ENCODE measurements around the gene CDK4. TPM values are rescaled to one million over a fixed set of nuclear protein-coding genes. Genes with fewer than 3 reads are reported as not detected.
"Not testable (repeated sequence)": the region's sequence is repeated elsewhere in the genome, so short reads cannot be mapped to it uniquely, and the experiment has no call there.

The CDK4 gene
- total and polyA plus RNA-seq, 10 donors = 34.3 to 77.8 (median 53.3) TPM

- TF ChIP-seq CTCF (IDR thresholded peaks at IDR 0.05 in 8 of 11, conservative IDR thresholded peaks at IDR 0.05 in 3 of 11) (no peak), POLR2A (IDR thresholded peaks at IDR 0.05) (no peak), POLR2AphosphoS5 (IDR thresholded peaks at IDR 0.05) (no peak)
- Histone ChIP-seq H3K4me1 (peaks cover 0 to 51% (median 34%) of the 10 kb centered on the region in 6 donors), H3K27me3 (replicated peaks in 1 of 7) (no peaks in the 10 kb centered on the region), H3K36me3 (no peaks in the 10 kb centered on the region), H3K4me3 (no peak overlapping the region), H3K27ac (no peak overlapping the region), H3K9me3 (no peaks in the 10 kb centered on the region)
- no peak for DNase-seq
- WGBS, 5 donors = 91 to 96% (median 93%) methylated on average over 7 of the region's 7 CpGs
- intact Hi-C loops (cut with DNase I; ENCODE audit: low total_unique reads) = no loop called here
These were observed 25.3 kb upstream of the CDK4 start for GRCh38 chr12:57777367-57777766.

GRCh38 chr12:57776247-57776587, 24.1 kb upstream of the CDK4 start:
- no peak for DNase-seq
- TF ChIP-seq CTCF (IDR thresholded peaks at IDR 0.05 in 8 of 11, conservative IDR thresholded peaks at IDR 0.05 in 3 of 11) (no peak), POLR2A (IDR thresholded peaks at IDR 0.05) (no peak), POLR2AphosphoS5 (IDR thresholded peaks at IDR 0.05) (no peak)
- Histone ChIP-seq H3K27me3 (replicated peaks in 1 of 7) (no peaks in the 10 kb centered on the region), H3K4me1 (peaks cover 3 to 47% (median 30%) of the 10 kb centered on the region in 6 donors), H3K36me3 (no peaks in the 10 kb centered on the region), H3K9me3 (no peaks in the 10 kb centered on the region), H3K4me3 (no peak overlapping the region), H3K27ac (no peak overlapping the region)
- intact Hi-C loops (cut with DNase I; ENCODE audit: low total_unique reads) = no loop called here
- WGBS, 5 donors = 80 to 93% (median 91%) methylated on average over 2 of the region's 2 CpGs

DNA sequence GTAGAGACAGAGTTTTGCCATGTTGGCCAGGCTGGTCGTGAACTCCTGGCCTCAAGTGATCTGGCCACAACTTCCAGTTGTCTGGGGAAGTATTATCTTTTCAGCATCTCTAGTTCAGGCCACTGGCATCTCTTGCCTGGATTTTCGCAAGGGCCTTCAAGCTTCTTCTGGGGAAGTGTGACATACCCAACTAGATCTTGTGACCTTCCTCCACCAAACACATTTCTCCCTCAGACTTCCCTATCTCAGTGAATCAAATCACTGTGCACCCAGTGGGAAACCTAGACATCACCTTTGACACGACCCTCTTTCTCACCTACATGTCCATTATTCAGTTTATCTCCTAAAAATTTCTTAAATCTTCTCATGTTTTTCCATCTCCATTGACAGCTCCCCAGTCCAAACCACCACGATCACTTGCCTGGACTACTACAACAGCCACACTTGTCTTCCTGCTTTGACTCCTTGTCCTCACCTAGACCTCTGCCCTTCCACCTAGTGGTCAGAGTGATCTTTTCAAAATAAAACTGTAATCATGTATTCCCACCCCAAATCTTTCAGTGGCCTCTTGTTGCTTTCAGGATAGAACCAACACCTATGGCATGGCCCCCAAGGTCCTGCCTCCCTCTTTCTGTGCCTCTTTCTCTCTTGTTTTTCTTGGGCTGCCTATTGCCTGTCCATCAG, 23.6 kb upstream of the CDK4 start:
- Histone ChIP-seq H3K27me3 (replicated peaks in 1 of 7) (no peaks in the 10 kb centered on the region), H3K27ac (no peak overlapping the region), H3K4me1 (peaks cover 6 to 47% (median 30%) of the 10 kb centered on the region in 6 donors), H3K36me3 (peaks cover 0 to 2% (median 0%) of the 10 kb centered on the region in 6 donors), H3K4me3 (no peak overlapping the region), H3K9me3 (no peaks in the 10 kb centered on the region)
- no peak for DNase-seq
- no peak for TF ChIP-seq CTCF (IDR thresholded peaks at IDR 0.05 in 8 of 11, conservative IDR thresholded peaks at IDR 0.05 in 3 of 11)
- TF ChIP-seq POLR2A (IDR thresholded peaks at IDR 0.05) = no peak
- no peak for TF ChIP-seq POLR2AphosphoS5 (IDR thresholded peaks at IDR 0.05)
- 67 to 85% (median 75%) methylated on average over 4 of the region's 4 CpGs for WGBS, 5 donors
- intact Hi-C loops (cut with DNase I; ENCODE audit: low total_unique reads) = no loop called here

GRCh38 chr12:57775044-57775443, 22.9 kb upstream of the CDK4 start:
- no peaks in the 10 kb centered on the region for H3K27me3 ChIP-seq (replicated peaks in 1 of 7)
- H3K4me1 ChIP-seq = peaks cover 6 to 43% (median 26%) of the 10 kb centered on the region in 6 donors
- TF ChIP-seq POLR2A (IDR thresholded peaks at IDR 0.05) = no peak
- TF ChIP-seq CTCF (IDR thresholded peaks at IDR 0.05 in 8 of 11, conservative IDR thresholded peaks at IDR 0.05 in 3 of 11) = no peak
- TF ChIP-seq POLR2AphosphoS5 (IDR thresholded peaks at IDR 0.05) = no peak
- DNase-seq = no peak
- peaks cover 0 to 9% (median 0%) of the 10 kb centered on the region in 6 donors for H3K36me3 ChIP-seq
- WGBS, 5 donors = 87 to 93% (median 89%) methylated on average over 3 of the region's 3 CpGs
- intact Hi-C loops (cut with DNase I; ENCODE audit: low total_unique reads) = no loop called here
- H3K27ac ChIP-seq = no peak overlapping the region
- no peaks in the 10 kb centered on the region for H3K9me3 ChIP-seq
- H3K4me3 ChIP-seq = no peak overlapping the region

DNA sequence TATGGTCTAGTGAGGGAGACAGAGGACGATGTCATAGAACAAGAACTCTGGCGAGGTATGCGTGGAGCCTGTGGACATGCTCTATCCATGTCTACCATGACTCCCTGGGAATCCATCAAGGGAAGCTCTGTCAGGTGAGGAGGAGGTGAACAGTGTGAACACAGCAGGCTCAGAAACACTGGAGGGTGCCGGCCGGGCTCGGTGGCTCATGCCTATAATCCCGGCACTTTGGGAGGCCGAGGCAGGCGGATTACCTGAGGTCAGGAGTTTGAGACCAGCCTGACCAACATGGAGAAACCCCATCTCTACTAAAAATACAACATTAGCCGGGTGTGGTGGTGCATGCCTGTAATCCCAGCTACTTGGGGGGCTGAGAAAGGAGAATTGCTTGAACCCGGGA, 22.5 kb upstream of the CDK4 start:
- H3K27me3 ChIP-seq (replicated peaks in 1 of 7); H3K4me3 ChIP-seq; H3K27ac ChIP-seq; DNase-seq; H3K9me3 ChIP-seq; intact Hi-C loops (cut with DNase I; ENCODE audit: low total_unique reads): not testable (repeated sequence)
- Histone ChIP-seq H3K36me3 (peaks cover 0 to 13% (median 0%) of the 10 kb centered on the region in 6 donors), H3K4me1 (peaks cover 6 to 39% (median 24%) of the 10 kb centered on the region in 6 donors)
- 92 to 98% (median 95%) methylated on average over 7 to 11 of the region's 11 CpGs for WGBS, 5 donors

Data from spleen (tissue), 11 donors.